H9 (cell line): Measurements from ENCODE around the gene SH2D1B. TPM values are rescaled to one million over a fixed set of nuclear protein-coding genes. Genes with fewer than 3 reads are reported as not detected.

Source experiments
- DNase-seq: peaks from one replicate; pipeline ENCODE4 v3.0.0-alpha.2; 2017
- H2AFZ ChIP-seq: one replicate; pipeline ENCODE4 v1.6.1; 2013; ENCODE audit warnings: mild to moderate bottlenecking, low read length, control low read depth, moderate library complexity
- H2AK5ac ChIP-seq: 2 replicates; pipeline ENCODE4 v1.6.1; 2013; ENCODE audit warnings: low read length, control low read depth, mixed read lengths; ENCODE audit not compliant: insufficient read length
- H2BK120ac ChIP-seq: one replicate; pipeline ENCODE4 v1.6.1; 2013; ENCODE audit warnings: low read depth, mild to moderate bottlenecking, low read length, control low read depth, inconsistent platforms; ENCODE audit not compliant: poor library complexity, severe bottlenecking
- H2BK12ac ChIP-seq: 2 replicates; pipeline ENCODE4 v1.6.1; 2013; ENCODE audit warnings: low read length, control low read depth, mixed read lengths, low read depth; ENCODE audit not compliant: insufficient read length
- H2BK15ac ChIP-seq: 2 replicates; pipeline ENCODE4 v1.6.1; 2013; ENCODE audit warnings: low read depth, low read length, control low read depth
- H2BK20ac ChIP-seq: one replicate; pipeline ENCODE4 v1.6.1; 2013; ENCODE audit warnings: low read depth, mild to moderate bottlenecking, low read length, control low read depth, inconsistent platforms; ENCODE audit not compliant: poor library complexity, severe bottlenecking
- H2BK5ac ChIP-seq: 2 replicates; pipeline ENCODE4 v1.6.1; 2013; ENCODE audit warnings: low read length, control low read depth, mixed read lengths; ENCODE audit not compliant: insufficient read length
- H3K14ac ChIP-seq: 2 replicates; pipeline ENCODE4 v1.6.1; 2013; ENCODE audit warnings: low read length, control low read depth; ENCODE audit not compliant: insufficient read depth
- H3K18ac ChIP-seq: 2 replicates; pipeline ENCODE4 v1.6.1; 2013; ENCODE audit warnings: low read depth, mild to moderate bottlenecking, mixed read lengths, low read length, control low read depth; ENCODE audit not compliant: insufficient read length
- H3K23ac ChIP-seq: 2 replicates; pipeline ENCODE4 v1.6.1; 2013; ENCODE audit warnings: low read length, control low read depth, mixed read lengths, low read depth; ENCODE audit not compliant: insufficient read length
- H3K23me2 ChIP-seq: 2 replicates; pipeline ENCODE4 v1.6.1; 2013; ENCODE audit warnings: low read depth, mild to moderate bottlenecking, mixed read lengths, low read length, control low read depth; ENCODE audit not compliant: insufficient read length, poor library complexity, severe bottlenecking
- H3K27ac ChIP-seq: 2 replicates; pipeline ENCODE4 v1.5.1; 2013; ENCODE audit warnings: low read length, control low read depth, mixed read lengths, low read depth; ENCODE audit not compliant: insufficient read length
- H3K27me3 ChIP-seq: 2 replicates; pipeline ENCODE4 v1.6.1; 2013; ENCODE audit warnings: low read length, control low read depth, inconsistent platforms; ENCODE audit not compliant: insufficient read depth
- H3K4ac ChIP-seq: 2 replicates; pipeline ENCODE4 v1.6.1; 2013; ENCODE audit warnings: low read depth, mild to moderate bottlenecking, control low read depth, inconsistent platforms, low read length, moderate library complexity
- H3K4me1 ChIP-seq: 2 replicates; pipeline ENCODE4 v1.6.1; 2013; ENCODE audit warnings: low read length, control low read depth, inconsistent platforms; ENCODE audit not compliant: insufficient read depth
- H3K4me2 ChIP-seq: 2 replicates; pipeline ENCODE4 v1.6.1; 2013; ENCODE audit warnings: low read length, control low read depth, mixed read lengths; ENCODE audit not compliant: insufficient read length, insufficient read depth
- H3K56ac ChIP-seq: 2 replicates; pipeline ENCODE4 v1.6.1; 2013; ENCODE audit warnings: low read depth, mild to moderate bottlenecking, mixed read lengths, low read length, control low read depth; ENCODE audit not compliant: insufficient read length
- H3K79me1 ChIP-seq: 2 replicates; pipeline ENCODE4 v1.6.1; 2013; ENCODE audit warnings: low read depth, mild to moderate bottlenecking, moderate library complexity, low read length, control low read depth, inconsistent platforms; ENCODE audit not compliant: insufficient read depth, poor library complexity, severe bottlenecking
- H3K79me2 ChIP-seq: 2 replicates; pipeline ENCODE4 v1.6.1; 2013; ENCODE audit warnings: low read length, control low read depth, inconsistent platforms; ENCODE audit not compliant: insufficient read depth
- H3K9ac ChIP-seq: 2 replicates; pipeline ENCODE4 v1.6.1; 2013; ENCODE audit warnings: low read length, control low read depth, mixed read lengths; ENCODE audit not compliant: insufficient read length; ENCODE audit errors: extremely low read depth
- H3K9me3 ChIP-seq: one replicate; pipeline ENCODE4 v1.6.1; 2013; ENCODE audit warnings: low read depth, low read length, inconsistent platforms; ENCODE audit not compliant: control insufficient read depth
- H3T11ph ChIP-seq: one replicate; pipeline ENCODE4 v1.6.1; 2013; ENCODE audit warnings: mild to moderate bottlenecking, low read length, control low read depth, inconsistent platforms
- H4K20me1 ChIP-seq: one replicate; pipeline ENCODE4 v1.6.1; 2013; ENCODE audit not compliant: control insufficient read depth, insufficient read length, insufficient read depth
- H4K5ac ChIP-seq: 2 replicates; pipeline ENCODE4 v1.6.1; 2013; ENCODE audit warnings: low read depth, mild to moderate bottlenecking, mixed read lengths, low read length, control low read depth; ENCODE audit not compliant: insufficient read length
- H4K8ac ChIP-seq: replicated peaks from 2 replicates; pipeline ENCODE4 v1.6.1; 2013; ENCODE audit warnings: low read length, control low read depth, mixed read lengths, low read depth; ENCODE audit not compliant: insufficient read length
- H4K91ac ChIP-seq: 2 replicates; pipeline ENCODE4 v1.6.1; 2013; ENCODE audit warnings: low read depth, mild to moderate bottlenecking, moderate library complexity, mixed read lengths, low read length, control low read depth; ENCODE audit not compliant: insufficient read length
- H3K27ac Mint-ChIP-seq, 3 experiments: 2 replicates in 2 of 3; 3 replicates in 1 of 3; pipeline ENCODE4 v1.8.0; 2020 to 2021; ENCODE audit warnings: mixed read lengths in 3 of 3, mild to moderate bottlenecking in 1 of 3, moderate library complexity in 1 of 3
- H3K27me3 Mint-ChIP-seq: 2 replicates; pipeline ENCODE4 v1.8.0; 2021; ENCODE audit warnings: low read depth, mild to moderate bottlenecking, moderate library complexity, mixed read lengths
- H3K36me3 Mint-ChIP-seq, 3 experiments: 2 replicates in 2 of 3; 3 replicates in 1 of 3; pipeline ENCODE4 v1.8.0; 2020 to 2021; ENCODE audit warnings: low read depth in 3 of 3, mixed read lengths in 3 of 3; ENCODE audit not compliant: insufficient read depth in 1 of 3
- H3K4me1 Mint-ChIP-seq, 2 experiments: 2 replicates each; pipeline ENCODE4 v1.8.0; 2020; ENCODE audit warnings: mixed read lengths in 2 of 2
- H3K4me3 Mint-ChIP-seq, 2 experiments: 2 replicates in 1 of 2; 3 replicates in 1 of 2; pipeline ENCODE4 v1.8.0; 2020 to 2021; ENCODE audit warnings: mild to moderate bottlenecking in 2 of 2, mixed read lengths in 2 of 2, moderate library complexity in 1 of 2
- H3K9me3 Mint-ChIP-seq, 2 experiments: 2 replicates in 1 of 2; 3 replicates in 1 of 2; pipeline ENCODE4 v1.8.0; 2020; ENCODE audit warnings: mild to moderate bottlenecking in 2 of 2, mixed read lengths in 2 of 2, moderate library complexity in 1 of 2
- CTCF ChIP-seq: fragments of 200-600 bp; sonication (generic); conservative IDR thresholded peaks from 3 replicates; pipeline ENCODE4 v1.8.0; 2021; ENCODE audit warnings: antibody characterized with exemption, mild to moderate bottlenecking
- WGBS: extraction: QIAGEN DNeasy Blood & Tissue Kit; methylation state at CpG from one replicate; pipeline ENCODE4 v1.1.7; 2013; ENCODE audit warnings: missing lambda C conversion rate, low lambda C conversion rate, mixed read lengths; ENCODE audit not compliant: insufficient read length; ENCODE audit errors: extremely low coverage; 5-methylcytosine and 5-hydroxymethylcytosine counted together
- total RNA-seq: library from RNA; stranded (reverse); gene quantifications from 2 replicates; pipeline ENCODE4 v1.2.1, GENCODE V29; 2021

The SH2D1B gene
- total RNA-seq, 1 experiment from 2014 or later = not detected

DNA sequence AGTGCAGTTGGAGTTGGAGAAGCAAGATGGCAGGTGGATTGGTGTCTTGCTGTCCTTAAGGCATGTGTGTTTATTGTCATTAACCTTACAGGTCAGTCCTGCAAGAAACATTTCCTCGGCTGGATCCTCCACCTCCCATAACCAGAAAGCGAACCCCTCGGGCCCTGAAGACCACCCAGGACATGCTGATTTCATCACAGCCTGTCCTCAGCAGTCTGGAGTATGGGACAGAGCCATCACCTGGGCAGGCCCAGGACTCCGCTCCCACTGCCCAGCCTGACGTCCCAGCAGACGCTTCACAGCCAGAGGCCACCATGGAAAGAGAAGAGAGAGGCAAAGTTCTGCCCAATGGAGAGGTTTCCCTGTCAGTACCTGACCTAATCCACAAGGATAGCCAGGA lies 28.8 kb downstream of the SH2D1B start:
- no peaks in the 10 kb centered on the region for H4K20me1 ChIP-seq
- no CpG with 5 or more reads among the region's 6 CpGs for WGBS

More for the DNA sequence above, 28.8 kb downstream of the SH2D1B start:
- Histone ChIP-seq H3T11ph (no peak overlapping the region), H2AFZ (no peak overlapping the region), H2BK15ac (no peak overlapping the region), H2BK12ac (no peak overlapping the region), H3K27ac (no peak overlapping the region), H3K23ac (no peak overlapping the region), H3K79me2 (no peaks in the 10 kb centered on the region), H3K18ac (no peak overlapping the region), H2BK20ac (no peak overlapping the region), H4K5ac (no peak overlapping the region), H3K9ac (no peak overlapping the region), H3K27me3 (no peaks in the 10 kb centered on the region), H2BK5ac (no peak overlapping the region), H2AK5ac (no peak overlapping the region), H3K4ac (no peak overlapping the region), H3K4me1 (no peaks in the 10 kb centered on the region), H2BK120ac (no peak overlapping the region), H3K9me3 (no peaks in the 10 kb centered on the region), H3K56ac (no peak overlapping the region), H3K14ac (no peak overlapping the region; the same call in 1 of the 2 replicates), H3K79me1 (no peaks in the 10 kb centered on the region), H3K4me2 (no peak overlapping the region), H4K91ac (no peak overlapping the region), H4K8ac (no peak overlapping the region), H3K23me2 (no peaks in the 10 kb centered on the region)
- TF ChIP-seq CTCF = no peak
- Mint-ChIP-seq H3K4me3 (no peak overlapping the region), H3K9me3 (no peaks in the 10 kb centered on the region), H3K27ac (no peak overlapping the region), H3K36me3 (peaks cover 8 to 23% (median 18%) of the 10 kb centered on the region in 3 experiments; a peak in 6 of 7 replicates), H3K27me3 (no peaks in the 10 kb centered on the region; the same call in 1 of the 2 replicates), H3K4me1 (peaks cover 9 to 13% of the 10 kb centered on the region in 2 experiments)
- DNase-seq = no peak
